HUES64 (cell line): ENCODE data around the gene GSDMA.
"Not testable (repeated sequence)": the region's sequence is repeated elsewhere in the genome, so short reads cannot be mapped to it uniquely, and the experiment has no call there.

Source experiments
- H3K27ac ChIP-seq: 2 replicates; pipeline ENCODE4 v1.7.0; 2013; ENCODE audit warnings: low read depth, low read length, inconsistent platforms
- H3K27me3 ChIP-seq: 2 replicates; pipeline ENCODE4 v1.6.1; 2013; ENCODE audit warnings: mild to moderate bottlenecking, low read length; ENCODE audit not compliant: insufficient read depth
- H3K36me3 ChIP-seq: 2 replicates; pipeline ENCODE4 v1.6.1; 2013; ENCODE audit warnings: mild to moderate bottlenecking, low read length; ENCODE audit not compliant: insufficient read depth
- H3K4me1 ChIP-seq: 2 replicates; pipeline ENCODE4 v1.6.1; 2013; ENCODE audit warnings: mild to moderate bottlenecking, low read length, moderate library complexity; ENCODE audit not compliant: insufficient read depth
- H3K4me3 ChIP-seq: 2 replicates; pipeline ENCODE4 v1.5.1; 2013; ENCODE audit warnings: mild to moderate bottlenecking, low read length, moderate library complexity
- H3K9ac ChIP-seq: 2 replicates; pipeline ENCODE4 v1.6.1; 2013; ENCODE audit warnings: mild to moderate bottlenecking, low read depth, low read length
- H3K9me3 ChIP-seq: 2 replicates; pipeline ENCODE4 v1.6.1; 2013; ENCODE audit warnings: low read depth, low read length; ENCODE audit not compliant: insufficient read depth
- WGBS: fragments of 150-250, 120-280 bp; methylation state at CpG from one replicate; pipeline ENCODE4 v1.1.7; 2013; ENCODE audit warnings: missing lambda C conversion rate; 5-methylcytosine and 5-hydroxymethylcytosine counted together

Gene GSDMA

GRCh38 chr17:40001335-40001734 lies 38.5 kb downstream of the GSDMA start:
- not testable (repeated sequence) for H3K4me1 ChIP-seq, H3K27me3 ChIP-seq, H3K9me3 ChIP-seq, H3K27ac ChIP-seq, H3K4me3 ChIP-seq, H3K9ac ChIP-seq
- H3K36me3 ChIP-seq = peaks cover 16% of the 10 kb centered on the region
- WGBS = 96% methylated on average over 8 of the region's 8 CpGs

DNA sequence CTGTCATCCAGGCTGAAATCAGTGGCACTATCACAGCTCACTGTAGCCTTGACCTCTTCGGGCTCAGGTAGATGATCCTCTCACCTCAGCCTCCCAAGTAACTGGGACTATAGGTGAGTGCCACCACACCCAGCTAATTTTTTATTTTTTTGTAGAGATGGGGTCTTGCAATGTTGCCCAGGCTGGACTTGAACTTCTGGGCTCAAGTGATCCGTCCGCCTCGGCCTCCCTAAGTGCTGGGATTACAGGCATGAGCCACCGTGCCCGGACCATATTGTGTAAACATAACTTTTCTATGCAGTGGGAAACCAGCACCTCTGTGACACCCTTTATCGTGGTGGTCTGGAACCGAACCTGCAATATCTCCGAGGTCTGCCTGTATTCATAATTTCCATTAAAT lies 41.3 kb downstream of the GSDMA start:
- H3K9me3 ChIP-seq = no peaks in the 10 kb centered on the region
- WGBS = 95% methylated on average over 9 of the region's 9 CpGs
- no peak overlapping the region for H3K4me3 ChIP-seq
- H3K27ac ChIP-seq = no peak overlapping the region
- H3K4me1 ChIP-seq = no peaks in the 10 kb centered on the region
- no peaks in the 10 kb centered on the region for H3K36me3 ChIP-seq
- H3K27me3 ChIP-seq = no peaks in the 10 kb centered on the region
- no peak overlapping the region for H3K9ac ChIP-seq

DNA sequence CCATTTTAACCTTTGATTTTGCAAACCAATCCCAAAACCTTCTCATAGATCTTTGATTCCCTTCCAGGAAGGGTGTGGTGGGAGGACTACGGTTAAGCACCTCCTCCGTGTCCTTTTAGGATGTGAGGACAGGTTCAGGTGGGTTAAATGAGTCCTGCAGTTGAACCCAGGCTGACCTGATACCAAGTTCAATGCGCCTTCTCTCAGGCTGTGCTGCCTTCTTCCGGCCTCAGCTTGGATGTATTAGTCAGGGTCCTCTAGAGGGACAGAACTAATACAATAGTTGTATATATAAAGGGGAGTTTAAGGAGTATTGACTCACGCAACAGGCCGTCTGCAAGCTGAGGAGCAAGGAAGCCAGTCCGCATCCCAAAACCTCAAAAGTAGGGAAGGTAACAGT lies 41.9 kb downstream of the GSDMA start:
- WGBS = 93% methylated on average over 7 of the region's 7 CpGs
- Histone ChIP-seq H3K4me1 (no peaks in the 10 kb centered on the region), H3K27me3 (no peaks in the 10 kb centered on the region), H3K9ac (no peak overlapping the region), H3K36me3 (no peaks in the 10 kb centered on the region), H3K9me3 (no peaks in the 10 kb centered on the region), H3K4me3 (no peak overlapping the region), H3K27ac (no peak overlapping the region)

- no peak overlapping the region for H3K27ac ChIP-seq
- H3K36me3 ChIP-seq = no peaks in the 10 kb centered on the region
- H3K27me3 ChIP-seq = no peaks in the 10 kb centered on the region
- H3K9ac ChIP-seq = no peak overlapping the region
- no peaks in the 10 kb centered on the region for H3K4me1 ChIP-seq
- H3K4me3 ChIP-seq = no peak overlapping the region
- WGBS = 93% methylated on average over 6 of the region's 6 CpGs
- H3K9me3 ChIP-seq = no peaks in the 10 kb centered on the region
Measured at GRCh38 chr17:40005520-40005919, 42.7 kb downstream of the GSDMA start.

- not testable (repeated sequence) for H3K9me3 ChIP-seq, H3K27me3 ChIP-seq
- WGBS = 97% methylated on average over 38 of the region's 38 CpGs
Measured at GRCh38 chr17:40010946-40011500, 48.2 kb downstream of the GSDMA start.

DNA sequence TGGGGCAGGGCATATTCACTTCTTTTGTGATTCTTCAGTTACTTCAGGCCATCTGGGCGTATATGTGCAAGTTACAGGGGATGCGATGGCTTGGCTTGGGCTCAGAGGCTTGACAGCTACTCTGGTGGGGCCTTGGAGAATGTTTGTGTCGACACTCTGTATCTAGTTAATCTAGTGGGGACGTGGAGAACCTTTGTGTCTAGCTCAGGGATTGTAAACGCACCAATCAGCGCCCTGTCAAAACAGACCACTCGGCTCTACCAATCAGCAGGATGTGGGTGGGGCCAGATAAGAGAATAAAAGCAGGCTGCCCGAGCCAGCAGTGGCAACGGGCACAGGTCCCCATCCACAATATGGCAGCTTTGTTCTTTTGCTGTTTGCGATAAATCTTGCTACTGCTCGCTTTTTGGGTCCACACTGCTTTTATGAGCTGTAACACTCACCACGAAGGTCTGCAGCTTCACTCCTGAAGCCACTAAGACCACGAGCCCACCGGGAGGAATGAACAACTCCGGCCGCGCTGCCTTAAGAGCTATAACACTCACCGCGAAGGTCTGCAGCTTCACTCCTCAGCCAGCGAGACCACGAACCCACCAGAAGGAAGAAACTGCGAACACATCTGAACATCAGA lies 49.3 kb downstream of the GSDMA start:
- H3K27ac ChIP-seq, H3K9ac ChIP-seq, H3K4me3 ChIP-seq, H3K9me3 ChIP-seq, H3K27me3 ChIP-seq, H3K36me3 ChIP-seq: not testable (repeated sequence)
- 86% methylated on average over 22 of the region's 22 CpGs for WGBS
- H3K4me1 ChIP-seq = peaks cover 10% of the 10 kb centered on the region

More at GRCh38 chr17:40010946-40011500, 48.2 kb downstream of the GSDMA start:
- peaks cover 10% of the 10 kb centered on the region for H3K4me1 ChIP-seq
- H3K27ac ChIP-seq, H3K9ac ChIP-seq, H3K36me3 ChIP-seq, H3K4me3 ChIP-seq: not testable (repeated sequence)

DNA sequence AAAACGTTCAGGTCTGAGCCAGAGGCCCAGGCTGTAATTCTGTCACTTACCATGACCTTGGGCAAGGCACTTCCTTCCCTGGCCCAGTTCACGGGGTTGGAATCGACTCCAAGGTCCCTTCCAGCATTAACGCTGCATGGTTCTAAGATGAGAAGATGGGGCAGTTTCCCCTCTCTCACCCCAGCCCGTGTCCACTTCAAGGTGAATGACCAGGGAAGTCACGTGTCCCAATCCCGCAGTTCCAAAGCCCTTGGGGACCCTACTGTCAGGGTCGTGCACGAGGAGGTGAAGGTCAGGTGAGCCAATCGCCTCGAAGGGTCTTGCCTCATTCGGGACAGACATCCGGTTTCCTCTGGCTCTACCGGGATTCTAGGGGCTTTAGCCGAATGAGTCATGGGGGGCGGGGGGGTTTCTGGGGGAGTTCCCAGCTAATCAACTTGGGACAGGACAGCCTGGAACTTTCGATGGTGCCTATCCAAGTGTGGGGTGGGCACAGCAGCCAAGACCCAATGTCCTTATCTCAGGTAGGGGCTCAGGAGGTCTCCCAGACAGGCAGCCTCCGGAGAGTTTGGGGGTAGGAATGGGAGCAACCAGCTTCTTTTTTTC lies 51.7 kb downstream of the GSDMA start:
- Histone ChIP-seq H3K9me3 (no peaks in the 10 kb centered on the region), H3K4me1 (peaks cover 24% of the 10 kb centered on the region), H3K27me3 (no peaks in the 10 kb centered on the region), H3K4me3 (no peak overlapping the region), H3K27ac (no peak overlapping the region), H3K36me3 (peaks cover 5% of the 10 kb centered on the region), H3K9ac (no peak overlapping the region)
- 69% methylated on average over 18 of the region's 18 CpGs for whole genome bisulfite sequencing

- Histone ChIP-seq H3K4me3 (no peak within 1 kb of the TSS), H3K36me3 (peaks cover 13% of the 10 kb centered on the region), H3K27ac (no peak within 1 kb of the TSS), H3K4me1 (peaks cover 24% of the 10 kb centered on the region), H3K9me3 (no peaks in the 10 kb centered on the region), H3K9ac (no peak within 1 kb of the TSS), H3K27me3 (no peaks in the 10 kb centered on the region)
- 66% methylated on average over 20 of the region's 20 CpGs for WGBS
Measured at GRCh38 chr17:40015005-40015997, 52.5 kb downstream of the GSDMA start, which contains the start of gene CSF3. Gene CSF3 (plus strand): TSS chr17:40015440. CDS start chr17:40015475, 35 bp downstream.

DNA sequence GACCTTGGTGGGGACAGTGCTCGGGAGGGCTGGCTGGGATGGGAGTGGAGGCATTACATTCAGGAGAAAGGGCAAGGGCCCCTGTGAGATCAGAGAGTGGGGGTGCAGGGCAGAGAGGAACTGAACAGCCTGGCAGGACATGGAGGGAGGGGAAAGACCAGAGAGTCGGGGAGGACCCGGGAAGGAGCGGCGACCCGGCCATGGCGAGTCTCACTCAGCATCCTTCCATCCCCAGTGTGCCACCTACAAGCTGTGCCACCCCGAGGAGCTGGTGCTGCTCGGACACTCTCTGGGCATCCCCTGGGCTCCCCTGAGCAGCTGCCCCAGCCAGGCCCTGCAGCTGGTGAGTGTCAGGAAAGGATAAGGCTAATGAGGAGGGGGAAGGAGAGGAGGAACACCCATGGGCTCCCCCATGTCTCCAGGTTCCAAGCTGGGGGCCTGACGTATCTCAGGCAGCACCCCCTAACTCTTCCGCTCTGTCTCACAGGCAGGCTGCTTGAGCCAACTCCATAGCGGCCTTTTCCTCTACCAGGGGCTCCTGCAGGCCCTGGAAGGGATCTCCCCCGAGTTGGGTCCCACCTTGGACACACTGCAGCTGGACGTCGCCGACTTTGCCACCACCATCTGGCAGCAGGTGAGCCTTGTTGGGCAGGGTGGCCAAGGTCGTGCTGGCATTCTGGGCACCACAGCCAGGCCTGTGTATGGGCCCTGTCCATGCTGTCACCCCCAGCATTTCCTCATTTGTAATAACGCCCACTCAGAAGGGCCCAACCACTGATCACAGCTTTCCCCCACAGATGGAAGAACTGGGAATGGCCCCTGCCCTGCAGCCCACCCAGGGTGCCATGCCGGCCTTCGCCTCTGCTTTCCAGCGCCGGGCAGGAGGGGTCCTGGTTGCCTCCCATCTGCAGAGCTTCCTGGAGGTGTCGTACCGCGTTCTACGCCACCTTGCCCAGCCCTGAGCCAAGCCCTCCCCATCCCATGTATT lies 53.5 kb downstream of the GSDMA start:
- peaks cover 21% of the 10 kb centered on the region for H3K36me3 ChIP-seq
- H3K4me3 ChIP-seq = no peak overlapping the region
- no peak overlapping the region for H3K27ac ChIP-seq
- no peaks in the 10 kb centered on the region for H3K9me3 ChIP-seq
- H3K9ac ChIP-seq = no peak overlapping the region
- H3K27me3 ChIP-seq = no peaks in the 10 kb centered on the region
- peaks cover 24% of the 10 kb centered on the region for H3K4me1 ChIP-seq
- 89% methylated on average over 26 of the region's 26 CpGs for WGBS

- no peak overlapping the region for H3K9ac ChIP-seq
- H3K36me3 ChIP-seq = peaks cover 33% of the 10 kb centered on the region
- H3K27ac ChIP-seq = no peak overlapping the region
- H3K27me3 ChIP-seq = no peaks in the 10 kb centered on the region
- peaks cover 24% of the 10 kb centered on the region for H3K4me1 ChIP-seq
- H3K4me3 ChIP-seq = no peak overlapping the region
- WGBS = 70% methylated on average over 14 of the region's 15 CpGs
- no peaks in the 10 kb centered on the region for H3K9me3 ChIP-seq
Measured at GRCh38 chr17:40017422-40018080, 54.7 kb downstream of the GSDMA start.
